Body of pancreas (tissue), 4 donors: ENCODE results near the gene IQCN.

Experiments
- POLR2A ChIP-seq, 3 donors: fragments of 450-650 bp; IDR thresholded peaks; one replicate each; pipeline ENCODE4 v1.6.1; 2016; ENCODE audit warnings: antibody characterized with exemption in 3 of 3, mild to moderate bottlenecking in 2 of 3
- TF ChIP-seq, protein P1 (sequence below), 7 experiments: fragments of 450-650 bp in 4 of 7; fragments of 200-600 bp in 3 of 7; sonication (generic) in 3 of 7; IDR thresholded peaks; one replicate each; pipeline ENCODE4 v1.5.1; 2016 to 2019; ENCODE audit warnings: antibody characterized with exemption in 7 of 7

DNA sequence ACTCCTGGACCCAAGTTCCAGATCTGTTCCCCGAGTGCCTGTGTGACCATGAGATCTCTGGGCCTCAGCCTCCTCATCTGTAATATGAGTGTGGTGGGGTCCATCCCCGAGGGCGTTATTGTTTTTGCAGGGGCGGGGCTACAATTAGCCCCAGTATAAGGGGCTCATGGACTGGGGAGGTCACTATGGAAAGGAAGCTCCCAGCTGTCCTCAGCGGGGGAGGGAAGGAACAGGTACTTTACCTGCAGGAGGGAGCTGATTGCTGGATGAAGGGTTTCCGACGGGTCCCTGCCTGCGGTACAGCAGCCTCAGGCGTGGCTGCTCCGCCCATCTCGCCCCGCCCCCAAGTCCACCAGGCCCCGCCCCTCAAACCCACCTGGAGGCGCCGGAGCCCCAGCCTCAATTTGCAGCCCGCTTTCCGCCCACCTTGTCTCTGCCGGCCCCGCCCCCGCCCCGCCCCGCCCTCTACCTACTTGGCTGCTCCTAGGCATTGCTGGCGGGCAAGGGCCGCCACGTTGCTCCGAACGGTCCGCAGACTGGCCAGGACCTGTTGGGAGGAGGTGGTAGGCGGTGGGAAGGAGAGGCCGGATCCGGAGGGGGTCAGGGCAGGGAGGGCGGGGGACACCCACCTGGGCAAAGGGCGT, 53.5 kb downstream of the IQCN start:
- TF ChIP-seq, protein P1, sequence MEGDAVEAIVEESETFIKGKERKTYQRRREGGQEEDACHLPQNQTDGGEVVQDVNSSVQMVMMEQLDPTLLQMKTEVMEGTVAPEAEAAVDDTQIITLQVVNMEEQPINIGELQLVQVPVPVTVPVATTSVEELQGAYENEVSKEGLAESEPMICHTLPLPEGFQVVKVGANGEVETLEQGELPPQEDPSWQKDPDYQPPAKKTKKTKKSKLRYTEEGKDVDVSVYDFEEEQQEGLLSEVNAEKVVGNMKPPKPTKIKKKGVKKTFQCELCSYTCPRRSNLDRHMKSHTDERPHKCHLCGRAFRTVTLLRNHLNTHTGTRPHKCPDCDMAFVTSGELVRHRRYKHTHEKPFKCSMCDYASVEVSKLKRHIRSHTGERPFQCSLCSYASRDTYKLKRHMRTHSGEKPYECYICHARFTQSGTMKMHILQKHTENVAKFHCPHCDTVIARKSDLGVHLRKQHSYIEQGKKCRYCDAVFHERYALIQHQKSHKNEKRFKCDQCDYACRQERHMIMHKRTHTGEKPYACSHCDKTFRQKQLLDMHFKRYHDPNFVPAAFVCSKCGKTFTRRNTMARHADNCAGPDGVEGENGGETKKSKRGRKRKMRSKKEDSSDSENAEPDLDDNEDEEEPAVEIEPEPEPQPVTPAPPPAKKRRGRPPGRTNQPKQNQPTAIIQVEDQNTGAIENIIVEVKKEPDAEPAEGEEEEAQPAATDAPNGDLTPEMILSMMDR (IDR thresholded peaks at IDR 0.05): no peak
- no peak for TF ChIP-seq POLR2A (IDR thresholded peaks at IDR 0.05)
